HG03342 (cell line): ENCODE data around the gene ACAP2.

Experiments
- ATAC-seq: cut with Tn5 transposase; IDR thresholded peaks from one replicate; pipeline ENCODE4 v1.9.1; 2021; ENCODE audit warnings: mild to moderate bottlenecking, moderate library complexity; ENCODE audit not compliant: unreplicated experiment

The ACAP2 gene

GRCh38 chr3:195263193-195263924, 179.5 kb downstream of the ACAP2 start:
- no peak for ATAC-seq

GRCh38 chr3:195261925-195262324, 180.9 kb downstream of the ACAP2 start:
- ATAC-seq: no peak

- ATAC-seq: peak; percentile 3
Observed at GRCh38 chr3:195260280-195260905, 182.4 kb downstream of the ACAP2 start.

GRCh38 chr3:195259475-195260279, 183.1 kb downstream of the ACAP2 start:
- peak; percentile 78 for ATAC-seq

- no peak for ATAC-seq
Observed at GRCh38 chr3:195259154-195259474, 183.7 kb downstream of the ACAP2 start.

GRCh38 chr3:195258449-195259153, 184.2 kb downstream of the ACAP2 start:
- no peak for ATAC-seq

- ATAC-seq: no peak
Observed at GRCh38 chr3:195257454-195258448, 185.1 kb downstream of the ACAP2 start.

GRCh38 chr3:195256639-195257453, 186.0 kb downstream of the ACAP2 start:
- ATAC-seq: no peak

- ATAC-seq: no peak
Observed at GRCh38 chr3:195255571-195256501, 187.0 kb downstream of the ACAP2 start.

GRCh38 chr3:195255176-195255500, 187.7 kb downstream of the ACAP2 start:
- ATAC-seq: no peak

- no peak for ATAC-seq
Observed at GRCh38 chr3:195254454-195255175, 188.2 kb downstream of the ACAP2 start.

GRCh38 chr3:195253923-195254432, 188.8 kb downstream of the ACAP2 start:
- ATAC-seq: no peak

GRCh38 chr3:195251336-195252065, 191.3 kb downstream of the ACAP2 start:
- ATAC-seq: no peak

GRCh38 chr3:195250473-195251251, 192.2 kb downstream of the ACAP2 start:
- no peak for ATAC-seq

GRCh38 chr3:195249858-195250464, 192.9 kb downstream of the ACAP2 start:
- ATAC-seq: no peak
